Measurements from ENCODE around the gene PRKN.

- TF ChIP-seq CTCF (IDR thresholded peaks at IDR 0.05; ENCODE audit: low read length) (no peak), EZH2 (optimal IDR thresholded peaks at IDR 0.05; ENCODE audit: low read depth, low read length) (no peak), EZH2phosphoT487 (IDR thresholded peaks at IDR 0.05; ENCODE audit: low read length) (no peak)
Observed at GRCh38 chr6:161903584-161904212, 823.9 kb downstream of the PRKN start.
